ENCODE results near the gene TBC1D14. TPM values are rescaled to one million over a fixed set of nuclear protein-coding genes. Genes with fewer than 3 reads are reported as not detected.

Gene TBC1D14
- total RNA-seq, 1 donor from 2014 or later, result 33.2 TPM

DNA sequence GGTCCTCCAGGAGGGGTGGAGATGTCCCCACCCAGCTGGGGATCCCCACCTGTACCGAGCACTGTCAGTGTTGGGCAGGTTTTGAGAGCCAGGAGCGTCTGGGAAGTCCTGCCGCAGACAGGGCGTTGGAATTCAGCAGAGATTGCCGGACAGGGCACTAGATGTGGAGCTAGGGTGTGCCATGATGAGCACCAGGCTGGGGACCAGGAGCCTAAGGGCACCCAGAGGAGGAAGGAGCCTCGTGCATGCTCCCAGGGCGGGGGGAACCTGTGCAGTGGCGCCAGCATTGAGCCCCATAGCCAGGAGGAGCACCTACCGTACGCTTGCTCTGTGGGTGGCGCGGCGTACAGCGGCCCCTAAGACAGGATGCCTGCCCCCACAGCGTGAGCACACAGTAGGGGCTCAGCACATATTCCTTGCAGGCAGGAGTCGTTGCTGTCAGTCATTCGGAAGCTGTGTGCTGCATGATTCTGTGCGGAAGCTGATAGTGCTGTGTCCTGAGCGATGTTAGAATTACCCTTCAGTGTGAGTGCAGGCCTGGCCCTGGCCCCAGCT, 114.8 kb downstream of the TBC1D14 start:
- Mint-ChIP-seq H3K4me1 (ENCODE audit: unreplicated experiment) (peaks cover 33% of the 10 kb centered on the region), H3K36me3 (ENCODE audit: unreplicated experiment) (peaks cover 25% of the 10 kb centered on the region), H3K9me3 (ENCODE audit: unreplicated experiment) (no peaks in the 10 kb centered on the region), H3K27me3 (ENCODE audit: unreplicated experiment) (no peaks in the 10 kb centered on the region), H3K4me3 (ENCODE audit: unreplicated experiment) (no peak overlapping the region), H3K27ac (ENCODE audit: unreplicated experiment) (no peak overlapping the region)
- TF ChIP-seq, protein P1, sequence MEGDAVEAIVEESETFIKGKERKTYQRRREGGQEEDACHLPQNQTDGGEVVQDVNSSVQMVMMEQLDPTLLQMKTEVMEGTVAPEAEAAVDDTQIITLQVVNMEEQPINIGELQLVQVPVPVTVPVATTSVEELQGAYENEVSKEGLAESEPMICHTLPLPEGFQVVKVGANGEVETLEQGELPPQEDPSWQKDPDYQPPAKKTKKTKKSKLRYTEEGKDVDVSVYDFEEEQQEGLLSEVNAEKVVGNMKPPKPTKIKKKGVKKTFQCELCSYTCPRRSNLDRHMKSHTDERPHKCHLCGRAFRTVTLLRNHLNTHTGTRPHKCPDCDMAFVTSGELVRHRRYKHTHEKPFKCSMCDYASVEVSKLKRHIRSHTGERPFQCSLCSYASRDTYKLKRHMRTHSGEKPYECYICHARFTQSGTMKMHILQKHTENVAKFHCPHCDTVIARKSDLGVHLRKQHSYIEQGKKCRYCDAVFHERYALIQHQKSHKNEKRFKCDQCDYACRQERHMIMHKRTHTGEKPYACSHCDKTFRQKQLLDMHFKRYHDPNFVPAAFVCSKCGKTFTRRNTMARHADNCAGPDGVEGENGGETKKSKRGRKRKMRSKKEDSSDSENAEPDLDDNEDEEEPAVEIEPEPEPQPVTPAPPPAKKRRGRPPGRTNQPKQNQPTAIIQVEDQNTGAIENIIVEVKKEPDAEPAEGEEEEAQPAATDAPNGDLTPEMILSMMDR (IDR thresholded peaks at IDR 0.05), result no peak
- no peak for DNase-seq (ENCODE audit: extremely low spot score, unreplicated experiment)

DNA sequence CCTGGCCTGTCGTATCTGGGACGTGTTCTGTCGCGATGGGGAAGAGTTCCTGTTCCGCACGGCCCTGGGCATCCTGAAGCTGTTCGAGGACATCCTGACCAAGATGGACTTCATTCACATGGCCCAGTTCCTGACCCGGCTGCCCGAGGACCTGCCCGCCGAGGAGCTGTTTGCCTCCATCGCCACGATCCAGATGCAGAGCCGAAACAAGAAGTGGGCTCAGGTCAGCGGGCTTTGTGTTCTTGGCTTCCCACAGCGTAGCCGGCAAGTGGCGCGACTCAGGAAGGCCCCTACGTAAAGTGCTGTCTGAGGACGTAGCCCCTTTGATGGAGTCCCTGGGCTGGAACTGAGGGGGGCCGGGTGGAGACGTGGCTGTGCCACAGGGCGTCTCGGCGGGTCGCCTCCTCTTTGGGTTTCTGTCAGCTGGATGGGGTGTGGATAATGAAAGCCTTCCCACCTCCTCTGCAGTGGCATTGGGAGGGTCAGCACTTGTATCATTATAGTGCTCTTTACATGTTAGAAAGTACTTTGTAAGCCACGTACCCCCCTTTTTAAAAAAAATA, 115.5 kb downstream of the TBC1D14 start:
- TF ChIP-seq, protein P1 (IDR thresholded peaks at IDR 0.05), result no peak
- peaks cover 28% of the 10 kb centered on the region for H3K36me3 Mint-ChIP-seq (ENCODE audit: unreplicated experiment)
- H3K27ac Mint-ChIP-seq (ENCODE audit: unreplicated experiment), result no peak overlapping the region
- no peaks in the 10 kb centered on the region for H3K9me3 Mint-ChIP-seq (ENCODE audit: unreplicated experiment)
- no peak for DNase-seq (ENCODE audit: extremely low spot score, unreplicated experiment)
- H3K27me3 Mint-ChIP-seq (ENCODE audit: unreplicated experiment), result no peaks in the 10 kb centered on the region
- no peak overlapping the region for H3K4me3 Mint-ChIP-seq (ENCODE audit: unreplicated experiment)
- peaks cover 31% of the 10 kb centered on the region for H3K4me1 Mint-ChIP-seq (ENCODE audit: unreplicated experiment)

DNA sequence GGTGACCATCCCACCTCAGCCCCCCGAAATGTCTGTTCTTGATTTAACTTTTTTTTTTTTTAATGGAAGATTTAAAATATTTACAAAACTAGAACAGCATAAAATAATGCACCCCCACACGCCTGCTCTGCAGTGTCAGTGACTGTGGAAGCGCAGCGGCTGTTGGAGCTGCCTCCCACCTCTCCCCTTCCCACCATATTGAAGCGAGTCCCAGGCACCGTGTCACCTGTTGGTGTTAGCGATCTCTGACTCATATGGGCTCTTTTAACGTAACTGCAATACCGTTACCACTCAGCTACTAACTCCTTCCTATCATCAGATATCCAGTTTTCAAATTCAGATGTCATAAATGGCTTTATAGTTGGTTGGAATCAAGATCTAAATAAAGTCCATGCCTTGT, 116.5 kb downstream of the TBC1D14 start:
- peaks cover 26% of the 10 kb centered on the region for H3K4me1 Mint-ChIP-seq (ENCODE audit: unreplicated experiment)

DNA sequence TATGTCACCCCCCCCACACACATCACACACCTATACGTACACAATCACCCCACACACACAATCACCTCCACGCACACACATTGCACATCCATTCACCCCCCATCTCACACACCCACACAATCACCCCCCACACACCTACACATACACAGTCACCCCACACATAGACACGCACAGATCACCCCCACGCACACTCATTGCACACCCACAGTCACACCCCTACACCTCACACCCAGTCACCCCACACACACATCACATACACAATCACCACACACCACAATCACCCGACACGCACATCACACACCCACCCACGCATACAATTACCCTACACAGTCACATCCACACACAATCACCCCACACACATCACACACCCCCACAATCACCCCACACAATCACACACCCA, 117.7 kb downstream of the TBC1D14 start:
- Mint-ChIP-seq H3K4me3 (ENCODE audit: unreplicated experiment) (no peak overlapping the region), H3K36me3 (ENCODE audit: unreplicated experiment) (peaks cover 39% of the 10 kb centered on the region), H3K9me3 (ENCODE audit: unreplicated experiment) (no peaks in the 10 kb centered on the region), H3K4me1 (ENCODE audit: unreplicated experiment) (peaks cover 26% of the 10 kb centered on the region), H3K27me3 (ENCODE audit: unreplicated experiment) (no peaks in the 10 kb centered on the region), H3K27ac (ENCODE audit: unreplicated experiment) (no peak overlapping the region)
- TF ChIP-seq, protein P1 (IDR thresholded peaks at IDR 0.05), result no peak
- DNase-seq (ENCODE audit: extremely low spot score, unreplicated experiment), result no peak

More for the DNA sequence above, 116.5 kb downstream of the TBC1D14 start:
- Mint-ChIP-seq H3K4me3 (ENCODE audit: unreplicated experiment) (no peak overlapping the region), H3K9me3 (ENCODE audit: unreplicated experiment) (no peaks in the 10 kb centered on the region), H3K27ac (ENCODE audit: unreplicated experiment) (no peak overlapping the region), H3K27me3 (ENCODE audit: unreplicated experiment) (no peaks in the 10 kb centered on the region), H3K36me3 (ENCODE audit: unreplicated experiment) (peaks cover 36% of the 10 kb centered on the region)
- DNase-seq (ENCODE audit: extremely low spot score, unreplicated experiment), result no peak
- TF ChIP-seq, protein P1 (IDR thresholded peaks at IDR 0.05), result no peak

DNA sequence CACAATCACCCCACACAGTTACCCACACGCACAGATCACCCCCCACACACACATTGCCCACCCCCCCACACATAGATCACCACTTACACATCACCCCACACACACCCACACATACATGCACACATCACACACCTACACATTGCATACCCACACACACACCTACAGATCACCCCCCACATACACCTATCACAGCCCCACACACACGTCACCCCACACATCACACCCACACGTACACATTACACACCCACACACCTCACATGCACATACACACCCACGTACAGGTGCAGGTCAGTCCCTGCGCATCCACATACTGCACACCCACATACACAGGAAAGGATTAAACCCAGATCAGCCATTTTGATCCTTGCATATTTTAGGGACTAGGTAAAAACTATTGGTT, 118.3 kb downstream of the TBC1D14 start:
- H3K4me3 Mint-ChIP-seq (ENCODE audit: unreplicated experiment), result no peak overlapping the region
- H3K9me3 Mint-ChIP-seq (ENCODE audit: unreplicated experiment), result no peaks in the 10 kb centered on the region
- DNase-seq (ENCODE audit: extremely low spot score, unreplicated experiment), result no peak
- no peak overlapping the region for H3K27ac Mint-ChIP-seq (ENCODE audit: unreplicated experiment)
- TF ChIP-seq, protein P1 (IDR thresholded peaks at IDR 0.05), result no peak
- peaks cover 27% of the 10 kb centered on the region for H3K4me1 Mint-ChIP-seq (ENCODE audit: unreplicated experiment)
- H3K36me3 Mint-ChIP-seq (ENCODE audit: unreplicated experiment), result peaks cover 37% of the 10 kb centered on the region
- no peaks in the 10 kb centered on the region for H3K27me3 Mint-ChIP-seq (ENCODE audit: unreplicated experiment)

Measured in osteocyte (in vitro differentiated cells).